AG09309 (cell line): ENCODE measurements around the gene SLC22A14.

Experiments
- DNase-seq: peaks from one replicate; pipeline ENCODE4 v3.0.0-alpha.2; 2010; ENCODE audit warnings: low read depth
- H3K4me3 ChIP-seq: 2 replicates; pipeline ENCODE4 v1.5.1; 2011; ENCODE audit warnings: mild to moderate bottlenecking, low read depth, low read length, moderate library complexity; ENCODE audit not compliant: control insufficient read depth
- TF ChIP-seq, protein P1 (sequence below): IDR thresholded peaks from 2 replicates; pipeline ENCODE4 v1.5.1; 2011; ENCODE audit warnings: mild to moderate bottlenecking, low read depth, low read length, inconsistent platforms; ENCODE audit not compliant: insufficient read depth, control insufficient read depth; ENCODE audit errors: missing control alignments

The SLC22A14 gene

DNA sequence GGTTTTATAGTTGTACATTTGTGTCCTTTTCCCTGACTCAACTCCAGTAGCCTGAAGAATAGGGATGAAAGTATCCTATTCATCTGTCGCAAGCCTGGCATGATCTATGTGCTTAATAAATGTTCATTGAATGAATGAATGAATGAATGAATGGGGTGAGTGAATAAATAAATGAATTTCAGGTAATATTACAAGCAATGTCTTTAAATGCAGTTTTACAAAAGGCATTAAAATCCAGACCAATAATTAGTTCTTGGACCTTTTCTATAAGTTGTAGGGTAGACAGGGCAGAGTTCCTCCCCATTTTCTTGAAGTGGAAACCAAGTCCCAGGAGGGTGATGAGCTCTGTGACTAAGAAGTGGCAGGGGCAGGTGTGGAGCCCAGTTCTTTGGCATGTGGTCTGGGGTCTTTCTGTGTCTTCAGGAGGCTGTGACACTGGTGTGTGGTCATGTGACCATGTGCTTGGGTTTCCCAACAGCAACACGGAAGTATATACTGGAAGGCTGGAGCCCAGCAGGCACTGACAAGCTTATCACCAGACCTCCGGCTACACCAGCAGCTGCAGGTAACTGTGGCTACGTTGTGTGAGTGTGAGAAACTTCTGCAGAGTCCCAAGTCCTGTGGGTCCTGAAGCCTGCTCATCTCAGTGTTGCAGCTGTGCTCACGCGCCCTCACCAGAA, 82.8 kb downstream of the SLC22A14 start:
- H3K4me3 ChIP-seq = no peak overlapping the region
- TF ChIP-seq, protein P1, sequence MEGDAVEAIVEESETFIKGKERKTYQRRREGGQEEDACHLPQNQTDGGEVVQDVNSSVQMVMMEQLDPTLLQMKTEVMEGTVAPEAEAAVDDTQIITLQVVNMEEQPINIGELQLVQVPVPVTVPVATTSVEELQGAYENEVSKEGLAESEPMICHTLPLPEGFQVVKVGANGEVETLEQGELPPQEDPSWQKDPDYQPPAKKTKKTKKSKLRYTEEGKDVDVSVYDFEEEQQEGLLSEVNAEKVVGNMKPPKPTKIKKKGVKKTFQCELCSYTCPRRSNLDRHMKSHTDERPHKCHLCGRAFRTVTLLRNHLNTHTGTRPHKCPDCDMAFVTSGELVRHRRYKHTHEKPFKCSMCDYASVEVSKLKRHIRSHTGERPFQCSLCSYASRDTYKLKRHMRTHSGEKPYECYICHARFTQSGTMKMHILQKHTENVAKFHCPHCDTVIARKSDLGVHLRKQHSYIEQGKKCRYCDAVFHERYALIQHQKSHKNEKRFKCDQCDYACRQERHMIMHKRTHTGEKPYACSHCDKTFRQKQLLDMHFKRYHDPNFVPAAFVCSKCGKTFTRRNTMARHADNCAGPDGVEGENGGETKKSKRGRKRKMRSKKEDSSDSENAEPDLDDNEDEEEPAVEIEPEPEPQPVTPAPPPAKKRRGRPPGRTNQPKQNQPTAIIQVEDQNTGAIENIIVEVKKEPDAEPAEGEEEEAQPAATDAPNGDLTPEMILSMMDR = no peak

DNA sequence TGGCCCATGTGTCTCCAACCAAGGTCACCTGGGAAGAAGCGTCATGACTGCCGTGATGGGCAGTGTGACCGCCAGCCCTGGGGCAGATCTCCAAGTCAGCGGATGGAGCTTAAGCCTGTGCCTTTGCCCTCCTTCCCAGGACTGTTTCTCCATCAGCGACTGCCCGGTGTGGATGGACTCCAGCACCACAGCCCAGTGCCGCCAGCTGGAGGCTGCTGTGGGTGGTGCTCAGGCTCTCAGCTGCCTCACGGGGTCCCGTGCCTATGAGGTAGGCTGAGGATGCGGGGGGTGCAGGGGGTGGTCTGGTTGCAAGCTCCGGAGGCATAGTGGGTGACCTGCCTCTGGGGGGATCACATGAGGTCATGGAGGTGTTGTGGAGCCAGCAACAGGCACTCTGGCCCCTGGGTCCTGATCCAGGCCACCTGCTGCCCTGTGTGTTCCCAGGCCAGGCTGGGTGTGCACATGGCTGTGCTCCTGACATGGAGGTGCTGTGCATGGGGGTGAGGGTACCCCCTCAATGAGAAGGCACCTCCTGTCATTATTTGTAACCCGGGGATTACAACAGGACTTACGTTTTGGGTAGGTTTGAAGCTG, 83.5 kb downstream of the SLC22A14 start:
- DNase-seq = no peak
- TF ChIP-seq, protein P1 = no peak
- no peak overlapping the region for H3K4me3 ChIP-seq

More for the DNA sequence above, 82.8 kb downstream of the SLC22A14 start:
- DNase-seq = no peak

GRCh38 chr3:38366082-38366481, 84.0 kb downstream of the SLC22A14 start:
- H3K4me3 ChIP-seq = no peak overlapping the region
- DNase-seq = no peak
- TF ChIP-seq, protein P1 = no peak

DNA sequence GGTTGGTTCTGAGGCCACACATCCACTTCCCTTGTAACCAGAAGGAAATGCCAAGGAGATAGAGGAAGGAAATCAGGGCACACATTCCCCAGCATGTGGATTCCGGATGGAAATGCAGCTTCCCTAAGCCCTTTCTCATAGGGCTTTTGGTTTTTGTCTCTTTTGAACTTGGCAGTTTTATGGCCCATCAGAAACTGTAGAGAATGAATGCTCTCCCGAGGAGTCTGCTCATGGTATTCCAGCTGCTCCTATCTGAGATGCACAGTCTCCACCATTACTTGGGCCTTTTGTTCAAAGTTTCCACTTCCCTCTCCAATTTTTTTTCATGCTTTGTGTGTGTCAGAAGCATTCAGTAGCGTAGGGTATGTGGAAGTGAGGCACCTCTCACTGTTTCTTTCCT, 85.7 kb downstream of the SLC22A14 start:
- TF ChIP-seq, protein P1 = no peak
- no peak overlapping the region for H3K4me3 ChIP-seq
- DNase-seq = no peak
